H1 (cell line): ENCODE measurements around the gene ANO9. TPM values are rescaled to one million over a fixed set of nuclear protein-coding genes. Genes with fewer than 3 reads are reported as not detected.

Experiments used
- ASH2L ChIP-seq: fragments of 200-600, 300-600 bp; sonication (generic); IDR thresholded peaks from one replicate; pipeline ENCODE4 v1.7.1; 2017; ENCODE audit warnings: low read length
- E2F6 ChIP-seq: IDR thresholded peaks from 2 replicates; pipeline ENCODE4 v1.6.1; 2012; ENCODE audit warnings: inconsistent platforms
- EP300 ChIP-seq, 2 experiments: IDR thresholded peaks; 1 replicate in 1 of 2; 2 replicates in 1 of 2; pipeline ENCODE4 v1.6.1; 2011 to 2012; ENCODE audit warnings: low read depth in 2 of 2, low read length in 2 of 2, mild to moderate bottlenecking in 2 of 2, borderline replicate concordance in 1 of 2, inconsistent platforms in 1 of 2, moderate library complexity in 1 of 2
- GTF2F1 ChIP-seq: IDR thresholded peaks from 2 replicates; pipeline ENCODE4 v1.6.1; 2012; ENCODE audit warnings: low read depth, low read length, improper control_type of control experiment, borderline replicate concordance
- HDAC2 ChIP-seq, 2 experiments: fragments of 300-600 bp in 1 of 2; sonication (generic) in 1 of 2; IDR thresholded peaks; 2 replicates each; pipeline ENCODE4 v1.6.1; 2011 to 2012; ENCODE audit warnings: low read depth in 2 of 2, low read length in 2 of 2, mild to moderate bottlenecking in 2 of 2, moderate library complexity in 2 of 2, borderline replicate concordance in 1 of 2, inconsistent platforms in 1 of 2
- POLR2A ChIP-seq, 2 experiments: IDR thresholded peaks; 1 replicate in 1 of 2; 2 replicates in 1 of 2; pipeline ENCODE4 v1.6.1; 2011; ENCODE audit warnings: low read depth in 2 of 2, low read length in 2 of 2, mild to moderate bottlenecking in 2 of 2; ENCODE audit errors: control extremely low read depth in 1 of 2
- SIX5 ChIP-seq: IDR thresholded peaks from 2 replicates; pipeline ENCODE4 v1.6.1; 2011; ENCODE audit warnings: mild to moderate bottlenecking, low read depth, low read length
- SP1 ChIP-seq: IDR thresholded peaks from 2 replicates; pipeline ENCODE4 v1.6.1; 2011; ENCODE audit warnings: low read depth, low read length
- TAF7 ChIP-seq: optimal IDR thresholded peaks from 2 replicates; pipeline ENCODE3; 2011; ENCODE audit warnings: low read depth, mild to moderate bottlenecking, inconsistent platforms, low read length, moderate library complexity, borderline replicate concordance
- TBP ChIP-seq: IDR thresholded peaks from 2 replicates; pipeline ENCODE4 v1.6.1; 2011; ENCODE audit warnings: low read depth, low read length, improper control_type of control experiment
- TEAD4 ChIP-seq: IDR thresholded peaks from 2 replicates; pipeline ENCODE4 v1.6.1; 2012; ENCODE audit warnings: low read depth, low read length, inconsistent platforms, mixed read lengths
- ZNF274 ChIP-seq: IDR thresholded peaks from 2 replicates; pipeline ENCODE4 v1.7.0; 2012; ENCODE audit warnings: low read length, borderline replicate concordance; ENCODE audit errors: extremely low read depth
- polyA plus RNA-seq, 7 experiments: library from polyadenylated mRNA; depleted of rRNA in 3 of 7; stranded (reverse) in 5 of 7; unstranded in 2 of 7; fragments of >200 nt in 5 of 7; fragments of 200-250 nt in 2 of 7; gene quantifications; 1 replicate in 5 of 7; 2 replicates in 1 of 7; 4 replicates in 1 of 7; pipeline versions ENCODE4 v1.2.1 to v1.2.3, GENCODE V29; 2011 to 2013; ENCODE audit warnings: missing spikeins in 2 of 7, mixed read lengths in 2 of 7
- total RNA-seq: library from RNA; stranded (reverse); fragmentation: NEBNext Ultra II Directional; extraction: Animal tissue kit (Norgen Biotek cat#: 25700); gene quantifications from 2 replicates; pipeline ENCODE4 v1.2.1, GENCODE V29; 2021
- TF ChIP-seq, protein P1 (sequence below): IDR thresholded peaks from 2 replicates; pipeline ENCODE4 v1.6.1; 2012; ENCODE audit warnings: inconsistent platforms

Gene ANO9
- total and polyA plus RNA-seq, 2 of the 8 experiments (the other 6 are each of a cell fraction or from before 2014, with no cell fraction given) = 20.0 to 20.7 TPM

DNA sequence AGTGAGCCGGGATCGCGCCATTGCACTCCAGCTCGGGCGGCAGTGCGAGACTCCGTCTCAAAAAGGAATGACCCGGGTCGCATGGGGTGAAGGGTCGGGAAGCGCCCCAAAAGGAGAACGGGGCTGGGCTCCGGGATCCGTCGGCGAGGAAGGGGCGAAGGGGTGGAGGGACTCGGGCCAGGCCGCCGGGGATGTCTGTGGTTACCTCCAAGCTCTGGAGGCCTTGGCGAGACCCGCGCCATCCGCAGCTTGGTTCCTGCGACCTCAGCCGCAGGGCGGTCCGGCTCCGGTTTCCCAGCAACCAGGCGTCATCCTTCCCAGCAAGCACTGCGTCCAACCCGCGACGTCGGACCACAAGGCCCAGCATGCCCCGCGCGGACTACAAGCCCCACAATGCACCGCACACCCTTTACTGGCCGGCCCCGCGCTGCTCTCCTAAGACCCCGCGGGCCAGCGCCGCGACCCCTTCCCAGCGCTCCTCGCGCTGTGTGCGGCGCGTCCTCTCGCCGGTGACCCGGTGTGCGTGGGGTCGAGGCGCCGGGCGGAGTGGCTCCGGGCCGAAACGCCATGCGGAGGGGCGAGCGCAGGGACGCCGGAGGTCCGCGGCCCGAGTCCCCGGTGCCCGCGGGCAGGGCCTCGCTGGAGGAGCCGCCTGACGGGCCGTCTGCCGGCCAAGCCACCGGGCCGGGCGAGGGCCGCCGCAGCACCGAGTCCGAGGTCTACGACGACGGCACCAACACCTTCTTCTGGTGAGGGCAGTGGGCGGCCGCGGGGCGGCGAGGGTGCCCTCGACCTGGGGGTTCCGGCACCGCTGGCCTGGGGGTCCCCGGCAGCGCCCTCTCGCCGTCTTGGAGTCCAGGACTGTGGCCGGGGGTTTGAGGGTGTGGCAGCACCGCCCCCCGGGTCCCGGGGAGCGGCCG lies 8.3 kb upstream of the ANO9 start, which contains the start of gene PTDSS2 (continued):
- peak in 1 of 2 experiments; percentile 94; a peak in 2 of 3 replicates for TF ChIP-seq POLR2A (IDR thresholded peaks at IDR 0.05; ENCODE audit: control extremely low read depth in 1 of 2, low read depth in 2 of 2, low read length in 2 of 2)
- TF ChIP-seq ZNF274 = no peak
- 0 out of 2 replicates have a peak, but pooled peaks have one; percentile 9 for TF ChIP-seq E2F6
- peak; percentile 5 for TF ChIP-seq ASH2L
- peak; percentile 46; the same call in 1 of the 2 replicates for TF ChIP-seq GTF2F1
- peak in 1 of 2 experiments; percentile 57; a peak in 1 of 4 replicates for TF ChIP-seq HDAC2 (IDR thresholded peaks at IDR 0.05; ENCODE audit: borderline replicate concordance in 1 of 2, low read depth in 2 of 2, low read length in 2 of 2)
- TF ChIP-seq EP300 (IDR thresholded peaks at IDR 0.05; ENCODE audit: borderline replicate concordance in 1 of 2, low read depth in 2 of 2, low read length in 2 of 2) = peak in 1 of 2 experiments; percentile 15; a peak in 1 of 3 replicates
- no peak for TF ChIP-seq TEAD4
- TF ChIP-seq, protein P1, sequence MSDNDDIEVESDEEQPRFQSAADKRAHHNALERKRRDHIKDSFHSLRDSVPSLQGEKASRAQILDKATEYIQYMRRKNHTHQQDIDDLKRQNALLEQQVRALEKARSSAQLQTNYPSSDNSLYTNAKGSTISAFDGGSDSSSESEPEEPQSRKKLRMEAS = no peak
- TF ChIP-seq TAF7 = peak; percentile 54
- 0 out of 2 replicates have a peak, but pooled peaks have one; percentile 60 for TF ChIP-seq SP1
- TF ChIP-seq TBP = peak; percentile 68
- TF ChIP-seq SIX5 = peak; percentile 92
